SW480 (cell line): ENCODE measurements around the gene BTN3A1.

Experiments used
- DNase-seq: peaks from one replicate; pipeline ENCODE4 v3.0.0-alpha.2; 2016; ENCODE audit warnings: low spot score

The BTN3A1 gene

DNA sequence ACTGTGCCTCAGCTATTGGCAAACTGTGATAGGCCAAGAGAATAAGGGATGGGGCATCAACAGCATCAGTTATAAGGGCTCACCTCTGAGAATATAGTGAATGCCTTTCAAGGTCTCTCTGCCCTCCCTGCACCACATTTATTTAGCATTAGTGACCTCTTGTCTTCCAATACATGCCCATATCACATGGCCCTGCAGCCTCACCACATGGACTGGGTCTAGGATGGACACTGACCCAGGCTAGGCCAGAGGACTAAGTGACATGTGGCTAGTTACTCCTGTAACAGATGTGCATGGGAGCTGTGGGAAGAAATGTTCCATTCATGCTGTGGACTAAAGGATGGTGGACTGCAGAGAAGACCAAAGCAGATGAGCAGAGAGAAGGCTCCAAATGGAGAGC is 22.3 kb upstream of the BTN3A1 start:
- no peak for DNase-seq

DNA sequence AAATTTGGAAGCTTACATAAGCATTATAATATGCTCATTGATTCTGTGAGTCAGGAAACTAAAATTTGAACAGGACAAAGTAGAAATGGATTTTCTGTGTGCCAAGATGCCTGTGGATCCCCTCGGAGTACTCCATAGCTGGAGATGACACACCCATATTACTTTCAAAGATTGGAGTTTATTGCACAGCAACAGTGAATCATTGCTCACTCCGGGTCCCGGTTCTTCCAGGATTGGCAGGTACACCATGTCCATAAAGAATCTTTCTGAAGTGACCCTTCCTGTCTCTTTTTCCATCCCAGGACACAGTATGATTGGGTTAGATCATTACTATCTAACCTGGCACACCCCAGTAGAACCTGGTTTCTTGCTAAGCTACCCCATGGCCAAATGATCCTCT is 21.8 kb upstream of the BTN3A1 start:
- DNase-seq = no peak

- no peak for DNase-seq
Observed at GRCh38 chr6:26382121-26382520, 20.0 kb upstream of the BTN3A1 start.

DNA sequence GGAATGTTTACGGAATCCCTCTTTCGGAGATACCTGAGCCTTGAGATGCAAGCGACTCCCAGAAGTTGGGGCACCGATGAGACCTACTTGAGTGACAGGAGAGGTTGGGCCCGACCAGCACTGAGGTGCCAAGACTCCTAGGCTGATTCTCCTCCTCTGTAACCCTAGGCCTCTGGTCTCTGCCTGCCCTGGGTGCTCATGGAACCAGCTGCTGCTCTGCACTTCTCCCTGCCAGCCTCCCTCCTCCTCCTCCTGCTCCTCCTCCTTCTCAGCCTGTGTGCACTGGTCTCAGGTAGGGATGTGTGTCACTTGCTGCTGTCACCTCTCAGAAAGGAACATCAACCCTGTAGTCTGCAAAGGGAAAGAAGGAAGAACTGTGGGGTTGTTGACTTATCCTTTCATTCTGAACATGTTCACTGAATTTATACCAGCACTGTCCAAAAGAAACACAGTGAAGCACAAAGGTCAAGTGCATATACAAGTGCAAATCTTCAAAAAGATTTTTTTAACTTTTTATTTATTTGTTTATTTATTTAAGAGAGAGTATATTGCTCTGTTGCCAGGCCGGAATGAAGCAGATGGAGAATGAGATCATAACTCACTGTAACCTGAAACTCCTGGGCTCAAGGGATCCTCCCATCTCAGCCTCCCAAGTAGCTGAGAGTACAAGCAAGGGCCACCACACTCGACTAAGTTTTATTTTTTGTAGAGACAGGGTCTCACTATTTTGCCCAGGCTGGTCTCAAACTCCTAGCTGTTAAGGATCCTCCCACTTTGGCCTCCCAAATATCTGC is 18.3 kb upstream of the BTN3A1 start:
- peak; percentile 19 for DNase-seq

GRCh38 chr6:26385734-26386125 is 16.3 kb upstream of the BTN3A1 start:
- DNase-seq = no peak

DNA sequence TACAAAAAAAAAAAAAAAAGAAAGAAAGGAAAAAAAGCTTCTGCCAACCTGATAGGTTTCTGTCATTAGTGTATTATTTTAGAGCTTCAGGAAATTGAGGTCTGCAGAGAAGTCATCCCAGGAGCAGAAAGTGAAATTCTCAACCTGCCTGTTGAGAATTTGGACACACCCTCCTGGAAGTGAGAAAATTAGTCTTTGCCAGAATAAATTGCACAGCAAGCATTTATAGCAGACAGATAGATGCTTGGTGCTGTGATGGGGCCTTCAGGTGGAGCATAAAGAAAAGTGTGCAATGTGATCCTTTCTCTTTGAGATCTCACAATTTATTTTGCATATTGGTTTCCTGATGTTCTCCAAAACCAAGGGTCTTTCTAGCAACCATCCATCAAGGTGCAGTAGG is 14.5 kb upstream of the BTN3A1 start:
- no peak for DNase-seq

DNA sequence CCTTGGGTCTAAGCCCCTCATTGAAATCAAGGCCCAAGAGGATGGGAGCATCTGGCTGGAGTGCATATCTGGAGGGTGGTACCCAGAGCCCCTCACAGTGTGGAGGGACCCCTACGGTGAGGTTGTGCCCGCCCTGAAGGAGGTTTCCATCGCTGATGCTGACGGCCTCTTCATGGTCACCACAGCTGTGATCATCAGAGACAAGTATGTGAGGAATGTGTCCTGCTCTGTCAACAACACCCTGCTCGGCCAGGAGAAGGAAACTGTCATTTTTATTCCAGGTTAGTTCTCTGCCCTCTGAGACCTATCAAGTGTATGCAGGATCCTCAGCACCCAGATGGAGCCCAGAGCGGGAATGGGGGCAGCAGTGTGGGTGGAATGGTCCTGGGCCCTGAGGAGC is 14.1 kb upstream of the BTN3A1 start:
- DNase-seq = peak; percentile 5

GRCh38 chr6:26388441-26388840 is 13.6 kb upstream of the BTN3A1 start:
- no peak for DNase-seq

GRCh38 chr6:26389349-26389894 is 12.7 kb upstream of the BTN3A1 start:
- DNase-seq = peak; percentile 2

GRCh38 chr6:26390531-26390930 is 11.5 kb upstream of the BTN3A1 start:
- no peak for DNase-seq

DNA sequence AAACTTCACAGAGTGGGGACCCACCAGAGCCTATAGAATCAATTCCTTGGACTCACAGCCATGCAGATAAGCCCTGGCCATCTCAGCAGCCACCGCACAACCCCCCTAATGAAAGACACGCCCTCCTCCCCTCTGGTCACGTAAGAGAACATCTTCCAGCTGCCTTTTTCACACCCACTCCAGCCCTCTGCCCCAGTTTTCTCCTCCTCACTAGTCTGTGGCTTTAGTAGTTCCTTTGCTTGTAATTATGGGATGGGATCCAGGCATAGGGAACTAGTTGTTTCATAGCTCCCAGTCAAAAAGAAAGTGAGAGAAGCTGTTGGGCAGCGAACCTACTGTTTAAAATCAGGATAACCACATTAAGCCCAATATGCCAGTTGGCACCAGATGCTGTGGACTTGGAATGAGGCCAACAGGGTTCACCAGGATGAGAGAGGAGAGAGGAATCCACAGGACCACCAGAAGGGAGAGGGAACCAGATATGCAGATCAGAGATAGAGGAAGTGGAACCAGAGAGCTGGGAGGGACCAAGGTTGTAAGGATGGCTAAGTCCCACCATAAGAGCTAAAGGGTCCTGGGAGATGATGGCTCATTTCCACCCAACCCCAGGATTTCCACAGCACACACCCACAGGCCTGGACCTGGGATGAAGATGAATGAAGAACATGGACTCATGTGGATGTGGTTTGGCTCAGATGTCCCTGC is 9.0 kb upstream of the BTN3A1 start:
- no peak for DNase-seq

- DNase-seq = peak; percentile 33
Observed at GRCh38 chr6:26394289-26394688, 7.8 kb upstream of the BTN3A1 start.

- no peak for DNase-seq
Observed at GRCh38 chr6:26398555-26398954, 3.5 kb upstream of the BTN3A1 start.

GRCh38 chr6:26400626-26401025 is 1.4 kb upstream of the BTN3A1 start:
- no peak for DNase-seq

GRCh38 chr6:26401389-26401986 is 587 bp upstream of the BTN3A1 start:
- no peak for DNase-seq

- DNase-seq = no peak
Observed at GRCh38 chr6:26403893-26404292, 1.8 kb downstream of the BTN3A1 start.

DNA sequence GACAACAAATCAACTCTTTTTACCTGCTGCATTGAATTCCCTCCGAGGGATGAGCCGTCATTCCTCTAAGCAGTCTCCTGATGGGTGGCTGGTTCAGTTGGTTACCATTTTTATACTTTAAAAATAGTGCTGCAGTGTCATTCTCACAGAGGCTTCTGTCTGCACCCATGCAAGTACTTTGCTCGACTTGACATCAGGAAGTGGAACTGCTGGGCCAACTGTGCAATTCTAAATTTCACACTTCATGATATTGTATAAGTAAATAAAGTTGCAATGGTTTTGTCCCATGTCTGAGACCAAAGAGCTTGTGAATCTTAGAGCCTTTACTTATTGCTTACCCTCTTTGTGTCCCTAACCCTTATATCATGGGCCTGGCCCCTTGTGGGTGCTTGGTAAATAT is 2.5 kb downstream of the BTN3A1 start:
- DNase-seq = no peak

- no peak for DNase-seq
Observed at GRCh38 chr6:26408828-26409730, 7.0 kb downstream of the BTN3A1 start.

- no peak for DNase-seq
Observed at GRCh38 chr6:26411751-26412150, 9.7 kb downstream of the BTN3A1 start.

GRCh38 chr6:26412228-26412627 is 10.2 kb downstream of the BTN3A1 start:
- DNase-seq = no peak

DNA sequence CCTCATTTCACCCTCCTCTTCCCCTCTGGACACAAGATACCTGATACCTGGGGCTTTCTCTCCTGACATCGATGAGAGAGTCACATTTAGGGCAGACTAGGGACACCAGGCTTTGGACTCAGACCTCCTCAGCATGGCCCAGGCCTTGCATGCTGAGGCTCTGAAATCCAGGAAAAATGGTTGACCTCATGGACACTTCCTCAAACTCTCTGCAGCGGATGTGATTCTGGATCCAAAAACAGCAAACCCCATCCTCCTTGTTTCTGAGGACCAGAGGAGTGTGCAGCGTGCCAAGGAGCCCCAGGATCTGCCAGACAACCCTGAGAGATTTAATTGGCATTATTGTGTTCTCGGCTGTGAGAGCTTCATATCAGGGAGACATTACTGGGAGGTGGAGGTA is 10.9 kb downstream of the BTN3A1 start:
- no peak for DNase-seq

DNA sequence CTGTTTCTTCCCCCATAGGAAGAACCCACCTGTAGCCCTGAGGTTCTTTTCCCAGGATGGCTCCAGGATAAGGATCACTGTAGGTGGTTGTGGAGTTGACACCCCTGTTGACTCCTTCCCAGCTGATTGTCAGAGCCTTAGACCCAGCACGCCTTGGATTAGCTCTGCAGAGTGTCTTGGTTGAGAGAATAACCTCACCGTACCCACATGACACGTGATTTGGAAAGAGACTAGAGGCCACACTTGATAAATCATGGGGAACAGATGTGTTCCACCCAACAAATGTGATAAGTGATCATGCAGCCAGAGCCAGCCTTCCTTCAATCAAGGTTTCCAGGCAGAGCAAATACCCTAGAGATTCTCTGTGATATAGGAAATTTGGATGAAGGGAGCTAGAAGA is 12.2 kb downstream of the BTN3A1 start:
- DNase-seq = no peak
